ENCODE results near the gene FBXO24. TPM values are rescaled to one million over a fixed set of nuclear protein-coding genes. Genes with fewer than 3 reads are reported as not detected.

The FBXO24 gene, protein sequence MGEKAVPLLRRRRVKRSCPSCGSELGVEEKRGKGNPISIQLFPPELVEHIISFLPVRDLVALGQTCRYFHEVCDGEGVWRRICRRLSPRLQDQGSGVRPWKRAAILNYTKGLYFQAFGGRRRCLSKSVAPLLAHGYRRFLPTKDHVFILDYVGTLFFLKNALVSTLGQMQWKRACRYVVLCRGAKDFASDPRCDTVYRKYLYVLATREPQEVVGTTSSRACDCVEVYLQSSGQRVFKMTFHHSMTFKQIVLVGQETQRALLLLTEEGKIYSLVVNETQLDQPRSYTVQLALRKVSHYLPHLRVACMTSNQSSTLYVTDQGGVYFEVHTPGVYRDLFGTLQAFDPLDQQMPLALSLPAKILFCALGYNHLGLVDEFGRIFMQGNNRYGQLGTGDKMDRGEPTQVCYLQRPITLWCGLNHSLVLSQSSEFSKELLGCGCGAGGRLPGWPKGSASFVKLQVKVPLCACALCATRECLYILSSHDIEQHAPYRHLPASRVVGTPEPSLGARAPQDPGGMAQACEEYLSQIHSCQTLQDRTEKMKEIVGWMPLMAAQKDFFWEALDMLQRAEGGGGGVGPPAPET
- total RNA-seq (2021; fragmentation: NEBNext Ultra II Directional; extraction: Animal tissue kit (Norgen Biotek cat#: 25700)): 0.35 and 0.59 TPM in 2 replicates
- 0.57 and 0.83 TPM in 2 replicates for polyA plus RNA-seq (2011; rRNA removed)
- polyA plus RNA-seq (2011; cell fraction: cytosol; rRNA removed): 0.57 TPM
- 1.4 TPM for polyA plus RNA-seq (2011; cell fraction: nucleus; rRNA removed)
- 0.80 to 1.5 TPM (median 1.1 TPM) in 4 replicates for polyA plus RNA-seq (2012, experiment 1 of 2)
- polyA plus RNA-seq (2012, experiment 2 of 2): 0.17 TPM
- 0.39 TPM for polyA plus RNA-seq (2013, experiment 1 of 2)
- polyA plus RNA-seq (2013, experiment 2 of 2): 0.28 TPM
- 0.66 and 0.95 TPM in 2 replicates for polyA minus RNA-seq (2011; rRNA and poly(A)+ RNA removed)
- polyA minus RNA-seq (2011; cell fraction: cytosol; rRNA and poly(A)+ RNA removed): not detected
- 0.30 TPM for polyA minus RNA-seq (2011; cell fraction: nucleus; rRNA and poly(A)+ RNA removed)
- long read RNA-seq, experiment 1: 0 reads
- long read RNA-seq, experiment 2: 0 reads

DNA sequence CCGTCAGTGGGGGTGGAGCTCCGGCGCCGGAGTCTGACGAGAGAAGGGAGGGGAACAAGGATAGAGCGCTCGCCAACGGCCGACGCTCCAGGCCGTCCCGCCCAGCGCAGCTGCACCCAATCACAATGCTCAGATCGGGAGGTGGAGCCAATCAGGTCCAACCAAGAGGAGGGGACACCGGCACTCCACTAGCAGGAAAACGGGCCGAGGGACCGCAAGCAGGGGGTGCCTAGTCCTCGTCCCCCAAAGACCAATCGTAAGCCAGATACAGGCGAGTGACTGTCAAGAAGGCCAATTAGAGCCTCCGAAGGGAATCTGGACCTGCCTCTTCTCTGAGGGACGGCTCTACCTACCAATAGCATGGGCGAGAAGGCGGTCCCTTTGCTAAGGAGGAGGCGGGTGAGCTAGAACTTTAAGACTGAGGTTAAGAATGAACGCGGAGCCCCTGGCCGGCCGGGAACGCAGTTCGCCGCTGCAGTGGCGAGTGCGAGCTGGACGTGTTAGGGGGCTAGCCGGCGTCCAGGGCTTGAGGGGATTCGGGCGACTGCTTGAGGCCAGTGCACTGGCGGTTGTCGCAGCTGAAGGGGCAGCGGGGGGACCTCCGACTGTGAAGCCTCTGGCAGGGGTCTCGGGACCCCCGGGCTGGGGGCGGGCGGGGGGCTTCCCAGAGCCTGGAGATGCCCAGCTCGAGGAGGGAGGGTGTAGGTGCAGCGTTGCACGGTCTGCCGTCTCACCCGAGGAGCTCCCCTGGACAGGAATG, at the start of gene FBXO24:
FBXO24 (plus strand) TSS at position 63 of the 760 bp plus-strand sequence; CDS start at position 361, 298 bp downstream.
- H3K9me3 ChIP-seq (ENCODE audit: insufficient read depth in 2 of 2, low read depth in 1 of 2, low read length in 1 of 2): no peaks in the 10 kb centered on the region
- no peak for TF ChIP-seq HDAC2 (IDR thresholded peaks at IDR 0.05; ENCODE audit: borderline replicate concordance in 1 of 2, low read depth in 2 of 2, low read length in 2 of 2)
- no peak for TF ChIP-seq EP300 (IDR thresholded peaks at IDR 0.05; ENCODE audit: borderline replicate concordance in 1 of 2, low read depth in 2 of 2, low read length in 2 of 2)
- 0 out of 2 replicates have a peak, but pooled peaks have one; percentile 2 for TF ChIP-seq TEAD4 (IDR thresholded peaks at IDR 0.05; ENCODE audit: low read depth, low read length)
- TF ChIP-seq TBP (IDR thresholded peaks at IDR 0.05; ENCODE audit: low read depth, low read length): peak; percentile 72; the same call in 1 of the 2 replicates
- peak; percentile 91 for TF ChIP-seq SP4 (IDR thresholded peaks at IDR 0.05; ENCODE audit: low read length)

More for the DNA sequence above, at the start of gene FBXO24:
- peaks cover 0 to 36% (median 20%) of the 10 kb centered on the region in 4 experiments; a peak in 6 of 7 replicates for H3K4me1 ChIP-seq (replicated peaks in 1 of 4; ENCODE audit: control insufficient read depth in 3 of 4, insufficient read depth in 4 of 4, low read length in 3 of 4)
- DNase-seq (ENCODE audit: low read depth in 1 of 2, low spot score in 2 of 2) (peak; percentile 99 to 100), FAIRE-seq (peak; percentile 97)
- 1% methylated on average over 42 of the region's 53 CpGs; no CpG with 5 or more reads in 1 of the 2 experiments for WGBS, 2 experiments (ENCODE audit: extremely low coverage in 1 of 2, insufficient coverage in 1 of 2, insufficient read length in 1 of 2, insufficient replicate concordance in 2 of 2, low coverage in 1 of 2, low lambda C conversion rate in 2 of 2, missing lambda C conversion rate in 1 of 2)
- peak within 1 kb of the TSS; percentile 83 for H4K5ac ChIP-seq (ENCODE audit: insufficient read length, low read depth, low read length)
- peak within 1 kb of the TSS; percentile 96 for H2BK5ac ChIP-seq (ENCODE audit: low read depth, low read length)
- H3K4me2 ChIP-seq (ENCODE audit: insufficient read depth in 1 of 2, low read depth in 2 of 2, low read length in 2 of 2): peak within 1 kb of the TSS; percentile 83 to 92
- 0 out of 2 replicates have a peak within 1 kb of the TSS, but pooled peaks have one; percentile 80 for H2BK20ac ChIP-seq (ENCODE audit: low read length)
- peaks cover 2 to 5% of the 10 kb centered on the region in 2 experiments for H4K20me1 ChIP-seq (replicated peaks in 1 of 2; ENCODE audit: control insufficient read depth in 1 of 2, insufficient read depth in 2 of 2, low read length in 2 of 2)
- H3K36me3 ChIP-seq (ENCODE audit: control insufficient read depth in 2 of 4, insufficient read depth in 4 of 4, low read length in 3 of 4): peaks cover 6 to 8% (median 7%) of the 10 kb centered on the region in 4 experiments; a peak in 6 of 8 replicates
- no peak within 1 kb of the TSS for H3K23ac ChIP-seq (ENCODE audit: insufficient read length)
- peak within 1 kb of the TSS; percentile 80 to 88 (median 80) for H3K4me3 ChIP-seq (ENCODE audit: extremely low read depth in 1 of 4, insufficient read depth in 2 of 4, low read depth in 3 of 4, low read length in 4 of 4)
- H2AK5ac ChIP-seq (ENCODE audit: low read depth, low read length): no peak within 1 kb of the TSS; the same call in 1 of the 2 replicates
- peak within 1 kb of the TSS; percentile 84 for H3K56ac ChIP-seq (replicated peaks; ENCODE audit: insufficient read length, low read depth, low read length)
- POLR2A ChIA-PET (ENCODE audit: partially characterized antibody): interaction anchor here (0.6 to 10.0 kb wide), 33 partner anchors 10 to 266 kb away, joined by 3 to 172 read pairs (median 5); partner anchors contain the start of genes AGFG2, MEPCE, MOSPD3 and PCOLCE
- peak within 1 kb of the TSS; percentile 97 for H3K18ac ChIP-seq (ENCODE audit: extremely low read depth, low read length)
- H3K9ac ChIP-seq (replicated peaks in 1 of 4; ENCODE audit: extremely low read depth in 1 of 4, low read depth in 3 of 4, low read length in 3 of 4): peak within 1 kb of the TSS; percentile 72 to 97 (median 85)
- CTCF ChIA-PET (ENCODE audit: partially characterized antibody): interaction anchor here (0.6 to 11.4 kb wide), 23 partner anchors 9 to 340 kb away, joined by 3 to 171 read pairs (median 4); partner anchors contain the start of genes PCOLCE, POP7 and SAP25
- peak within 1 kb of the TSS; percentile 76 for H3K4ac ChIP-seq (replicated peaks; ENCODE audit: insufficient read length, low read depth, low read length)
- H4K8ac ChIP-seq (ENCODE audit: extremely low read depth, insufficient read depth, low read length): peak within 1 kb of the TSS; percentile 37; the same call in 1 of the 2 replicates
- H2BK15ac ChIP-seq (ENCODE audit: low read length): peak within 1 kb of the TSS; percentile 99
- no peak within 1 kb of the TSS; the same call in 1 of the 2 replicates for H2BK12ac ChIP-seq (ENCODE audit: low read depth, low read length)
- H3K27ac ChIP-seq (ENCODE audit: low read depth, low read length): peak within 1 kb of the TSS; percentile 86
- no peak within 1 kb of the TSS for H3K14ac ChIP-seq (ENCODE audit: insufficient read length)
- H2AFZ ChIP-seq (ENCODE audit: low read length): no peak within 1 kb of the TSS
- peaks cover 0 to 11% of the 10 kb centered on the region in 2 experiments; a peak in 1 of 4 replicates for H3K79me2 ChIP-seq (ENCODE audit: control insufficient read depth in 1 of 2, insufficient read depth in 2 of 2, low read length in 2 of 2)
- H2BK120ac ChIP-seq (replicated peaks; ENCODE audit: low read depth, low read length): no peak within 1 kb of the TSS
- peaks cover 0 to 2% (median under 1%) of the 10 kb centered on the region in 4 experiments; a peak in 3 of 7 replicates for H3K27me3 ChIP-seq (replicated peaks in 1 of 4; ENCODE audit: control insufficient read depth in 3 of 4, extremely low read depth in 1 of 4, insufficient read depth in 3 of 4, low read length in 3 of 4)
- H4K91ac ChIP-seq (replicated peaks; ENCODE audit: insufficient read length, low read length): peak within 1 kb of the TSS; percentile 69
- peaks cover 10% of the 10 kb centered on the region for H3K23me2 ChIP-seq (ENCODE audit: low read depth, low read length)
- H3K79me1 ChIP-seq (ENCODE audit: low read depth, low read length): no peaks in the 10 kb centered on the region; the same call in 1 of the 2 replicates

All from H1 (cell line).